Esophagus muscularis mucosa (tissue), 4 donors: ENCODE measurements around the gene INCENP. TPM values are rescaled to one million over a fixed set of nuclear protein-coding genes. Genes with fewer than 3 reads are reported as not detected.

ENCODE experiments used
- DNase-seq: peaks from one replicate; pipeline ENCODE4 v3.0.0-alpha.2; 2017; ENCODE audit errors: extremely low spot score
- H3K27ac ChIP-seq, 4 donors: fragments of 200-600 bp; sonication (generic); replicated peaks in 1 of 4; 1 replicate in 3 of 4; 2 replicates in 1 of 4; pipeline ENCODE4 v1.5.1; 2016 to 2019; ENCODE audit warnings: mild to moderate bottlenecking in 1 of 4
- H3K27me3 ChIP-seq, 4 donors: fragments of 200-600 bp; sonication (generic); one replicate each; pipeline versions ENCODE4 v1.5.1 to v1.6.0; 2016 to 2019
- H3K36me3 ChIP-seq, 4 donors: fragments of 200-600 bp; sonication (generic); one replicate each; pipeline ENCODE4 v1.5.1; 2016 to 2019
- H3K4me1 ChIP-seq, 4 donors: fragments of 200-600 bp; sonication (generic); one replicate each; pipeline ENCODE4 v1.5.1; 2016 to 2019
- H3K4me3 ChIP-seq, 4 donors: fragments of 200-600 bp; sonication (generic); 1 replicate in 2 of 4; 2 replicates in 2 of 4; pipeline ENCODE4 v1.5.1; 2016 to 2019; ENCODE audit warnings: mild to moderate bottlenecking in 4 of 4, moderate library complexity in 1 of 4
- H3K9me3 ChIP-seq, 4 donors: fragments of 200-600 bp; sonication (generic); 1 replicate in 3 of 4; 2 replicates in 1 of 4; pipeline ENCODE4 v1.5.1; 2016 to 2019
- EP300 ChIP-seq: sonication (generic); formaldehyde crosslinking; IDR thresholded peaks from one replicate; pipeline ENCODE4 v1.6.1; 2017; ENCODE audit warnings: antibody characterized with exemption
- POLR2A ChIP-seq: fragments of 450-650 bp; IDR thresholded peaks from one replicate; pipeline ENCODE4 v1.6.1; 2017; ENCODE audit warnings: antibody characterized with exemption, moderate library complexity, mild to moderate bottlenecking, low read depth
- POLR2AphosphoS5 ChIP-seq, 2 donors: sonication (generic); formaldehyde crosslinking; IDR thresholded peaks; one replicate each; pipeline ENCODE4 v1.6.1; 2017; ENCODE audit warnings: antibody characterized with exemption in 2 of 2
- WGBS: methylation state at CpG from one replicate; pipeline ENCODE4 v1.1.5; 2018; 5-methylcytosine and 5-hydroxymethylcytosine counted together
- intact Hi-C: fragments of 100-400 bp; cut with DNase I; formaldehyde crosslinking; loops from one replicate; pipeline ENCODE4 v1.15.1; 2023
- total RNA-seq, 4 donors: library from RNA; depleted of rRNA; stranded (reverse); fragments of >200 nt; gene quantifications; one replicate each; pipeline versions ENCODE4 v1.1.0 to v1.2.1, GENCODE V29; 2016
- TF ChIP-seq, protein P1 (sequence below), 3 experiments: fragments of 200-600 bp in 2 of 3; fragments of 450-650 bp in 1 of 3; sonication (generic) in 2 of 3; IDR thresholded peaks; one replicate each; pipeline ENCODE4 v1.5.1; 2017 to 2019; ENCODE audit warnings: antibody characterized with exemption in 3 of 3, mild to moderate bottlenecking in 2 of 3, moderate library complexity in 1 of 3

The INCENP gene
- total RNA-seq, 4 donors from 2014 or later, result 13.8 to 20.3 (median 16.0) TPM

DNA sequence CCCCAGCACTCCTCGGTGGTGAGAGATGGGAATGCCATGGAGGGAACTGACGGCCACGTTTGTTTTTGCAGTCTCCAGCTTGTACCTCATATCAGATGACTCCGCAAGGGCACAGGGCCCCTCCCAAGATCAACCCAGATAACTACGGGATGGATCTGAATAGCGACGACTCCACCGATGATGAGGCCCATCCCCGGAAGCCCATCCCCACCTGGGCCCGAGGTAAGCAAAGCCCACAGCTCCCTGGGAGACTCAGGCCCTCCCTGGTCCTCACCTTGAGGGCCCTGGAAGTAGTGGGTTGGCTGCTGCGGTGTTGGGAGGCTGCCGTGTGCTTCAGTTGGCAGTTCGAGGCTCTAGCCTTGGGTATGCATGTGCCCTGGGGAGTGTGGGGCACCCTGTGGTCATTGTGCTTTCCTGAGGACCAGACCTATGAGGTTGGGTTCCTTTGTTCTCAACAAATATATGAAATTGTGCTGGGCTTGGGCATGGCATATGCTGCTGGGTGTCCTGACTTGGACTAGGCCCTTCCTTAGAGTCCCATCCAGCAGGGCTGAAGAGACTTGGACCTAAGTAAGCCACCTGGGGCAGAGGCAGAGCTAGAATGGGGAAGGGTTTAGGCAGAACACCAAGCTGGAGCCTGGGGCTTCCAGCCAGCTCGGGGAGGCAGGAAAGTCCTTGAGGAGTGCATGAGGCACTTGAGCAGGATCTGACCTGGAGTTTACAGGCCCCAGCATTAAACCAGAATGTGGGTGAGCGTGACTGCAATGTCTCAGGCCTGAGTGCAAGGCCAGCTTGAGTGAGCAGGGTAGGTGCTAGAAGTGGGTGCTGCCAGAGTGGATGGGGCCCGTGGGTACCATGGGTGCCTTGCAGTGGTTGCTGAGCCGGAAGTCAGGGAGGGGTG is 26.4 kb downstream of the INCENP start:
- no peak for DNase-seq
- TF ChIP-seq POLR2A (no peak), EP300 (no peak), POLR2AphosphoS5 (IDR thresholded peaks at IDR 0.05) (no peak)
- TF ChIP-seq, protein P1, sequence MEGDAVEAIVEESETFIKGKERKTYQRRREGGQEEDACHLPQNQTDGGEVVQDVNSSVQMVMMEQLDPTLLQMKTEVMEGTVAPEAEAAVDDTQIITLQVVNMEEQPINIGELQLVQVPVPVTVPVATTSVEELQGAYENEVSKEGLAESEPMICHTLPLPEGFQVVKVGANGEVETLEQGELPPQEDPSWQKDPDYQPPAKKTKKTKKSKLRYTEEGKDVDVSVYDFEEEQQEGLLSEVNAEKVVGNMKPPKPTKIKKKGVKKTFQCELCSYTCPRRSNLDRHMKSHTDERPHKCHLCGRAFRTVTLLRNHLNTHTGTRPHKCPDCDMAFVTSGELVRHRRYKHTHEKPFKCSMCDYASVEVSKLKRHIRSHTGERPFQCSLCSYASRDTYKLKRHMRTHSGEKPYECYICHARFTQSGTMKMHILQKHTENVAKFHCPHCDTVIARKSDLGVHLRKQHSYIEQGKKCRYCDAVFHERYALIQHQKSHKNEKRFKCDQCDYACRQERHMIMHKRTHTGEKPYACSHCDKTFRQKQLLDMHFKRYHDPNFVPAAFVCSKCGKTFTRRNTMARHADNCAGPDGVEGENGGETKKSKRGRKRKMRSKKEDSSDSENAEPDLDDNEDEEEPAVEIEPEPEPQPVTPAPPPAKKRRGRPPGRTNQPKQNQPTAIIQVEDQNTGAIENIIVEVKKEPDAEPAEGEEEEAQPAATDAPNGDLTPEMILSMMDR (IDR thresholded peaks at IDR 0.05), result no peak
- no peak overlapping the region for H3K27ac ChIP-seq
- no peak overlapping the region for H3K4me3 ChIP-seq
- no peaks in the 10 kb centered on the region for H3K27me3 ChIP-seq
- H3K4me1 ChIP-seq, result peaks cover 0 to 8% (median 4%) of the 10 kb centered on the region in 4 donors
- intact Hi-C loops, result no loop called here
- H3K36me3 ChIP-seq, result peaks cover 44 to 79% (median 74%) of the 10 kb centered on the region in 4 donors
- H3K9me3 ChIP-seq, result no peaks in the 10 kb centered on the region
- 76% methylated on average over 3 of the region's 17 CpGs for WGBS

DNA sequence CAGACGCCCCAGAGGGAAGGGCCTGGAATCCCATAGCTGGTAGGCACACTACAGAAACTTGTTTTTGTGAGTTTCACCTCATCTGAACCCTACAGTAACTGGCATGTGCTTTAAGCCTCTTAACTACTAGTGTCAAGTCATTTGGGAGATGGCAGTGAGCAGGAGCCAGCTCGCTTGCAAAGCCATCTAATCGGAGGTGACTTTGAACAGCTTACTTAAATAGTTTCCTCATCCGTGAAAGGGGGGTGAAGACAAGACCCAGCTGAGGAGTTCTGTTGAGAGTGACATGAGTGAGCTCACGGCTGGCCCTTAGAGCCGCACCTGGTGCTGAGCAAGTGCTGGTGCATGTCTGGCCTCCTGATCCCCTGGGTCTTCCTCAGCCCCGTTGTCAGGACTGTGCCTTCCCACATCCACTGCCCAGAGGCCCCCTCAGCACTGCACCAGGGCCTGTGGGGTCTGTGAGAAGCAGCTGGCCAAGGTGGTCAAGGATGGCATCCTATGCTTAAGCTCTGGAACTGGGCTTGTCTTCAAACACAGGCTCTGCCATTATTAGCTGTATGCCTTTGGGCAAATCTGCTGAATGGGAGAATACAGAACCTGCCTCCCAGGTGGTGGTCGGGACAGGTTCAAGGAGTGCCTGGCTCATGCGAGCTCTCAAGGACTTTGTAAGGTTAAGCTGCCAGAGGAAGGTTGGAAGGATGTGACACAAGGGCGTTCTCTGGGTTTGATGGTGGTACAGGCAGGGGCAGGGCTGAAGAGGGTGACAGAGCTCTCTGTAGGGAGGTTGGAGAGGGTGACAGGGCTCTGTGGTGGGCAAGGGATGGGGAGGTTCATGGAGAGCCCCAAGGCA is 27.3 kb downstream of the INCENP start:
- H3K36me3 ChIP-seq, result peaks cover 44 to 70% (median 66%) of the 10 kb centered on the region in 4 donors
- WGBS, result 98% methylated on average over 10 of the region's 10 CpGs
- peaks cover 0 to 8% (median 4%) of the 10 kb centered on the region in 4 donors for H3K4me1 ChIP-seq
- no peak overlapping the region for H3K4me3 ChIP-seq
- intact Hi-C loops, result no loop called here
- no peak overlapping the region for H3K27ac ChIP-seq
- TF ChIP-seq, protein P1 (IDR thresholded peaks at IDR 0.05), result no peak
- TF ChIP-seq EP300, result no peak
- TF ChIP-seq POLR2AphosphoS5 (IDR thresholded peaks at IDR 0.05), result no peak
- no peak for TF ChIP-seq POLR2A
- no peaks in the 10 kb centered on the region for H3K27me3 ChIP-seq
- H3K9me3 ChIP-seq, result no peaks in the 10 kb centered on the region
- DNase-seq, result no peak

- peaks cover 41 to 64% (median 60%) of the 10 kb centered on the region in 4 donors for H3K36me3 ChIP-seq
- no peak for DNase-seq
- no peak for TF ChIP-seq POLR2AphosphoS5 (IDR thresholded peaks at IDR 0.05)
- TF ChIP-seq EP300, result no peak
- TF ChIP-seq, protein P1 (IDR thresholded peaks at IDR 0.05), result no peak
- no peak for TF ChIP-seq POLR2A
- H3K4me3 ChIP-seq, result no peak overlapping the region
- no peaks in the 10 kb centered on the region for H3K27me3 ChIP-seq
- intact Hi-C loops, result no loop called here
- no peak overlapping the region for H3K27ac ChIP-seq
- 90% methylated on average over 2 of the region's 9 CpGs for WGBS
- H3K9me3 ChIP-seq, result no peaks in the 10 kb centered on the region
- H3K4me1 ChIP-seq, result peaks cover 0 to 8% (median 4%) of the 10 kb centered on the region in 4 donors
Observed at GRCh38 chr11:62151737-62152102, 27.9 kb downstream of the INCENP start.

DNA sequence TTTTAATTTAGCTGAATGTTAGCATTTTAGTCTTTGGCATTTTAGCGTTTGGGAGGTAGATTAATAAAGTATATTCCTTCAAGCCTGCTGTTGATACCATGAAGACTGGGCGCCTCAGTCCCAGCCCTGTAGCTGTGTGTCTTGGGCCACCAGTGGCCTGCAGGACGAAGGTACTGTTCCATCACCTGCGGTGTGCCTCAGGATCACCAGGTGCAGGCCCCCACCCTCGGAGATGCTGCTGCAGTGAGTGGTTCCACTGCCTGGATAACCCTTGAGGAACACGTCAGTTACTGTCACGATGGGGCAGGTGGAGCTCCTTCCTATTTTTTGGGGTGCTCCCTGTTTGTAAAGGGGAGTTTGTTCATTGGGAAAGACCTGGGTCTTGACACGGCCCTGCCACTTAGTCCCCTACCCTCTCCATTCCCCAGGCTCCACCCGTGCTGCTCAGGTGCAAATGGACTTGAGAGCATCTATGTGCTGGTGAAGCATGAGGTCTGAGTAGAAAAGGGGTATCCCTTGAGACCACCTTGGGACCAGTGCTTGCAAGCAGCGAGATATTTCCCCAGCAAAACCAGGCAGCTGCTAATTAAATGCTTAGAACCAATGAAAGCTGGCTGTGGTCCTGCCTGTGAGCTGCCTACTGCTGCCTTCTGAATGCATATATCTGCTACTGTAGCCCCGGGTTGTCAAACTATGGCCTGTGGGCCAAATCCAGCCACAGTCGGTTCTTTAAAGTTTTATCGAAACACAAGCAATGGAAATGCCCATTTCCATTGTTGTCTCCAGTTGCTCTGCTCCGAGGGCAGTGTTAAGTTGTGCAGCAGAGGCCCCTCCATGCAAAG is 28.7 kb downstream of the INCENP start:
- no peak for TF ChIP-seq EP300
- TF ChIP-seq POLR2AphosphoS5 (IDR thresholded peaks at IDR 0.05), result no peak
- TF ChIP-seq, protein P1 (IDR thresholded peaks at IDR 0.05), result no peak
- TF ChIP-seq POLR2A, result no peak
- Histone ChIP-seq H3K27me3 (no peaks in the 10 kb centered on the region), H3K4me1 (peaks cover 3 to 8% (median 4%) of the 10 kb centered on the region in 4 donors), H3K9me3 (no peaks in the 10 kb centered on the region), H3K36me3 (peaks cover 36 to 56% (median 53%) of the 10 kb centered on the region in 4 donors), H3K4me3 (no peak overlapping the region), H3K27ac (no peak overlapping the region)
- DNase-seq, result no peak
- intact Hi-C loops, result no loop called here
- WGBS, result 97% methylated on average over 10 of the region's 14 CpGs
